Superior temporal gyrus (tissue), 1 donor: ENCODE data around the gene SLCO2B1.

Source experiments
- DNase-seq: peaks from one replicate; pipeline ENCODE4 v3.0.0-alpha.2; 2016; ENCODE audit errors: extremely low spot score

SLCO2B1 gene

GRCh38 chr11:75145196-75145971, 5.5 kb upstream of the SLCO2B1 start:
- no peak for DNase-seq

GRCh38 chr11:75145972-75146519, 4.9 kb upstream of the SLCO2B1 start:
- no peak for DNase-seq

- no peak for DNase-seq
These were observed 4.2 kb upstream of the SLCO2B1 start for GRCh38 chr11:75146711-75147110.

GRCh38 chr11:75147191-75147874, 3.6 kb upstream of the SLCO2B1 start:
- DNase-seq, result no peak

- DNase-seq, result no peak
These were observed 3.0 kb upstream of the SLCO2B1 start for GRCh38 chr11:75147875-75148263.

- DNase-seq, result no peak
These were observed 2.4 kb upstream of the SLCO2B1 start for GRCh38 chr11:75148436-75148983.

GRCh38 chr11:75149766-75150465, 991 bp upstream of the SLCO2B1 start:
- no peak for DNase-seq

GRCh38 chr11:75151346-75152047, 590 bp downstream of the SLCO2B1 start:
- no peak for DNase-seq

- no peak for DNase-seq
These were observed 1.2 kb downstream of the SLCO2B1 start for GRCh38 chr11:75152090-75152489.

- no peak for DNase-seq
These were observed 1.9 kb downstream of the SLCO2B1 start for GRCh38 chr11:75152651-75153427.

- no peak for DNase-seq
These were observed 4.0 kb downstream of the SLCO2B1 start for GRCh38 chr11:75154646-75155569.

GRCh38 chr11:75155570-75156422, 4.9 kb downstream of the SLCO2B1 start:
- no peak for DNase-seq

- no peak for DNase-seq
These were observed 7.3 kb downstream of the SLCO2B1 start for GRCh38 chr11:75158241-75158640.

- DNase-seq, result no peak
These were observed 7.8 kb downstream of the SLCO2B1 start for GRCh38 chr11:75158696-75159150.

GRCh38 chr11:75159151-75159953, 8.4 kb downstream of the SLCO2B1 start:
- no peak for DNase-seq

GRCh38 chr11:75160220-75160757, 9.4 kb downstream of the SLCO2B1 start:
- DNase-seq, result no peak

- DNase-seq, result no peak
These were observed 10.0 kb downstream of the SLCO2B1 start for GRCh38 chr11:75160880-75161279.
